Activated gamma-delta T cell treated with anti-CD3 and anti-CD28 coated beads, Interleukin-2, amount 50 U/mL, for 16 hours (primary cell): ENCODE results near the gene ADCK2.
A peak's percentile ranks its signal among the peaks of the same experiment; 100 is the strongest.
"Not testable (repeated sequence)": the region's sequence is repeated elsewhere in the genome, so short reads cannot be mapped to it uniquely, and the experiment has no call there.

Experiments used
- DNase-seq: peaks from one replicate; pipeline ENCODE4 v3.0.0-alpha.2; 2020; ENCODE audit warnings: low read depth

The ADCK2 gene

GRCh38 chr7:140672382-140673062 lies at the start of gene ADCK2:
TSS of gene ADCK2 (plus strand) at chr7:140672945. CDS start at chr7:140673331, 386 bp downstream.
- peak; percentile 24 for DNase-seq

- DNase-seq = no peak
Observed at GRCh38 chr7:140623980-140624379, 48.8 kb upstream of the ADCK2 start.

- DNase-seq = no peak
Observed at GRCh38 chr7:140624392-140625191, 48.2 kb upstream of the ADCK2 start.

GRCh38 chr7:140625192-140625558 lies 47.6 kb upstream of the ADCK2 start:
- DNase-seq = not testable (repeated sequence)

GRCh38 chr7:140625908-140626868 lies 46.6 kb upstream of the ADCK2 start:
- DNase-seq = no peak

- DNase-seq = no peak
Observed at GRCh38 chr7:140631021-140631420, 41.7 kb upstream of the ADCK2 start.

- no peak for DNase-seq
Observed at GRCh38 chr7:140631602-140632001, 41.1 kb upstream of the ADCK2 start.

GRCh38 chr7:140635345-140635744 lies 37.4 kb upstream of the ADCK2 start:
- DNase-seq = no peak

- DNase-seq = no peak
Observed at GRCh38 chr7:140635816-140636215, 36.9 kb upstream of the ADCK2 start.

GRCh38 chr7:140637400-140637799 lies 35.3 kb upstream of the ADCK2 start:
- DNase-seq = no peak

GRCh38 chr7:140638173-140638791 lies 34.5 kb upstream of the ADCK2 start:
- no peak for DNase-seq

- DNase-seq = no peak
Observed at GRCh38 chr7:140639366-140640053, 33.2 kb upstream of the ADCK2 start.

GRCh38 chr7:140640060-140640637 lies 32.6 kb upstream of the ADCK2 start:
- DNase-seq = no peak

- no peak for DNase-seq
Observed at GRCh38 chr7:140640727-140641523, 31.8 kb upstream of the ADCK2 start, which contains the start of gene DENND2A. TSS of gene DENND2A (minus strand) at chr7:140640813. CDS start at chr7:140602397, 38,416 bp downstream.

- no peak for DNase-seq
Observed at GRCh38 chr7:140641524-140642195, 31.1 kb upstream of the ADCK2 start.

GRCh38 chr7:140643416-140643815 lies 29.3 kb upstream of the ADCK2 start:
- DNase-seq = no peak

GRCh38 chr7:140644761-140645160 lies 28.0 kb upstream of the ADCK2 start:
- not testable (repeated sequence) for DNase-seq

GRCh38 chr7:140645166-140645900 lies 27.4 kb upstream of the ADCK2 start:
- no peak for DNase-seq
